DOHH2 (cell line): ENCODE results near the gene IGSF3.

Experiments
- H3F3A ChIP-seq: fragments of 200-600 bp; sonication (generic), shearing (Covaris generic); 2 replicates; pipeline ENCODE4 v1.6.0; 2016; ENCODE audit warnings: antibody characterized with exemption, mild to moderate bottlenecking; ENCODE audit not compliant: control insufficient read depth, insufficient read depth
- H3K27ac ChIP-seq: fragments of 200-600 bp; sonication (generic); 2 replicates; pipeline ENCODE4 v1.5.1; 2014; ENCODE audit warnings: low read depth, mild to moderate bottlenecking, low read length, moderate library complexity
- H3K27me3 ChIP-seq: fragments of 200-600 bp; sonication (generic); 2 replicates; pipeline ENCODE4 v1.6.1; 2014; ENCODE audit warnings: mild to moderate bottlenecking, low read length, mixed read lengths; ENCODE audit not compliant: control insufficient read depth
- H3K36me3 ChIP-seq: fragments of 200-600 bp; sonication (generic); 2 replicates; pipeline ENCODE4 v1.6.1; 2014; ENCODE audit warnings: mild to moderate bottlenecking, low read length, moderate library complexity, mixed read lengths; ENCODE audit not compliant: control insufficient read depth
- H3K4me1 ChIP-seq: fragments of 200-600 bp; sonication (generic); 2 replicates; pipeline ENCODE4 v1.6.1; 2014; ENCODE audit warnings: mild to moderate bottlenecking, low read length, mixed read lengths; ENCODE audit not compliant: control insufficient read depth
- H3K4me2 ChIP-seq: fragments of 200-600 bp; sonication (generic); 2 replicates; pipeline ENCODE4 v1.6.0; 2014; ENCODE audit warnings: mild to moderate bottlenecking, low read length, moderate library complexity
- H3K4me3 ChIP-seq: fragments of 200-600 bp; sonication (generic); 2 replicates; pipeline ENCODE4 v1.5.1; 2014; ENCODE audit warnings: mild to moderate bottlenecking, low read length, mixed read lengths
- H3K79me2 ChIP-seq: fragments of 200-600 bp; sonication (generic); 2 replicates; pipeline ENCODE4 v1.6.1; 2014; ENCODE audit warnings: mild to moderate bottlenecking, low read length, mixed read lengths; ENCODE audit not compliant: control insufficient read depth
- H3K9me2 ChIP-seq: fragments of 200-600 bp; sonication (generic); replicated peaks from 2 replicates; pipeline ENCODE4 v1.6.1; 2014; ENCODE audit warnings: mild to moderate bottlenecking, low read length, mixed read lengths; ENCODE audit not compliant: control insufficient read depth
- H3K9me3 ChIP-seq: fragments of 200-600 bp; sonication (generic); 2 replicates; pipeline ENCODE4 v1.6.1; 2014; ENCODE audit warnings: antibody characterized with exemption, low read length, mixed read lengths; ENCODE audit not compliant: control insufficient read depth, insufficient read depth
- H4K20me1 ChIP-seq: fragments of 200-600 bp; sonication (generic); 2 replicates; pipeline ENCODE4 v1.6.0; 2014; ENCODE audit warnings: low read depth, mild to moderate bottlenecking, antibody characterized with exemption, low read length, moderate library complexity; ENCODE audit not compliant: control insufficient read depth, insufficient read depth
- EZH2phosphoT487 ChIP-seq: fragments of 200-600 bp; sonication (generic); IDR thresholded peaks from 2 replicates; pipeline ENCODE4 v1.6.1; 2017; ENCODE audit warnings: borderline replicate concordance, mild to moderate bottlenecking, antibody characterized with exemption, low read length, moderate library complexity, mixed read lengths
- TF ChIP-seq, protein P1 (sequence below): fragments of 200-600 bp; sonication (generic); IDR thresholded peaks from one replicate; pipeline ENCODE4 v1.5.1; 2014; ENCODE audit warnings: antibody characterized with exemption, mild to moderate bottlenecking, low read depth, low read length; ENCODE audit not compliant: poor library complexity, severe bottlenecking

IGSF3 gene

GRCh38 chr1:116668277-116668676, 744 bp upstream of the IGSF3 start:
- no peaks in the 10 kb centered on the region for H3K9me2 ChIP-seq
- H4K20me1 ChIP-seq = no peaks in the 10 kb centered on the region
- no peaks in the 10 kb centered on the region for H3K4me1 ChIP-seq
- TF ChIP-seq EZH2phosphoT487 = no peak
- TF ChIP-seq, protein P1, sequence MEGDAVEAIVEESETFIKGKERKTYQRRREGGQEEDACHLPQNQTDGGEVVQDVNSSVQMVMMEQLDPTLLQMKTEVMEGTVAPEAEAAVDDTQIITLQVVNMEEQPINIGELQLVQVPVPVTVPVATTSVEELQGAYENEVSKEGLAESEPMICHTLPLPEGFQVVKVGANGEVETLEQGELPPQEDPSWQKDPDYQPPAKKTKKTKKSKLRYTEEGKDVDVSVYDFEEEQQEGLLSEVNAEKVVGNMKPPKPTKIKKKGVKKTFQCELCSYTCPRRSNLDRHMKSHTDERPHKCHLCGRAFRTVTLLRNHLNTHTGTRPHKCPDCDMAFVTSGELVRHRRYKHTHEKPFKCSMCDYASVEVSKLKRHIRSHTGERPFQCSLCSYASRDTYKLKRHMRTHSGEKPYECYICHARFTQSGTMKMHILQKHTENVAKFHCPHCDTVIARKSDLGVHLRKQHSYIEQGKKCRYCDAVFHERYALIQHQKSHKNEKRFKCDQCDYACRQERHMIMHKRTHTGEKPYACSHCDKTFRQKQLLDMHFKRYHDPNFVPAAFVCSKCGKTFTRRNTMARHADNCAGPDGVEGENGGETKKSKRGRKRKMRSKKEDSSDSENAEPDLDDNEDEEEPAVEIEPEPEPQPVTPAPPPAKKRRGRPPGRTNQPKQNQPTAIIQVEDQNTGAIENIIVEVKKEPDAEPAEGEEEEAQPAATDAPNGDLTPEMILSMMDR = no peak
- no peaks in the 10 kb centered on the region for H3F3A ChIP-seq
- no peaks in the 10 kb centered on the region for H3K9me3 ChIP-seq
- no peak overlapping the region for H3K4me2 ChIP-seq
- peaks cover 34% of the 10 kb centered on the region for H3K27me3 ChIP-seq
- H3K36me3 ChIP-seq = no peaks in the 10 kb centered on the region
- H3K79me2 ChIP-seq = no peaks in the 10 kb centered on the region
- no peak overlapping the region for H3K27ac ChIP-seq
- H3K4me3 ChIP-seq = no peak overlapping the region

DNA sequence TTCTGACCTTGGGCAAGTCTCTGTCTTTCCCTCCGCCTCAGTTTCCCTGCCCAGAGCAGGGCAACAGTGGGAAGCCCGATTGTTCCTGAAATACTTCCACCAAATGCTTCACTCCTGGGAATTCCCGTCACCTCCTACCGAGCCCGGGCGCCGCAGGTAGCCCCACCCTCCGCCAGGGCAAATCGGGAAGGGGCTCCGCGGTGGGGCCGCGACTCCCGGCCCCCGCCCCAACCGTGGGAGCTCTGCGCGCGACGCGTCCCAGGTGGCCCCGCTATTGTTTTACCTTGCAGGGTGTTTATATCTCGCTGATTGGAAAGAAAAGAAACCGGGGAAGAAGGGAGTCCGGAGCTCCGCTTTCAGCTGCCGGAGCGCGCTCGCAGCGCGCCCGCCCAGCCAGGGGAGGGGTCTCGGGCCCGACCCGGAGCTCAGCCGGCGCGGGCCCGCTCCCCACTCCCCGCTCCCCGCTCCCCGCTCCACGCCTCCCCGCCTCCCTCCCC, 407 bp downstream of the IGSF3 start:
- Histone ChIP-seq H3K36me3 (no peaks in the 10 kb centered on the region), H3K9me2 (no peaks in the 10 kb centered on the region), H3K27me3 (peaks cover 34% of the 10 kb centered on the region), H3K27ac (no peak overlapping the region), H3K4me3 (no peak overlapping the region), H3K4me2 (no peak overlapping the region), H3K4me1 (no peaks in the 10 kb centered on the region), H4K20me1 (no peaks in the 10 kb centered on the region), H3K79me2 (no peaks in the 10 kb centered on the region), H3F3A (no peaks in the 10 kb centered on the region), H3K9me3 (no peaks in the 10 kb centered on the region)
- no peak for TF ChIP-seq EZH2phosphoT487
- TF ChIP-seq, protein P1 = no peak

- TF ChIP-seq, protein P1 = no peak
- no peak for TF ChIP-seq EZH2phosphoT487
- Histone ChIP-seq H4K20me1 (no peaks in the 10 kb centered on the region), H3K4me3 (no peak overlapping the region)
Observed at GRCh38 chr1:116666187-116667077, 1.1 kb downstream of the IGSF3 start.

More at GRCh38 chr1:116666187-116667077, 1.1 kb downstream of the IGSF3 start:
- Histone ChIP-seq H3K4me2 (no peak overlapping the region), H3K4me1 (no peaks in the 10 kb centered on the region), H3K27ac (no peak overlapping the region), H3K36me3 (no peaks in the 10 kb centered on the region), H3K9me3 (no peaks in the 10 kb centered on the region), H3K9me2 (no peaks in the 10 kb centered on the region), H3K79me2 (no peaks in the 10 kb centered on the region), H3F3A (no peaks in the 10 kb centered on the region), H3K27me3 (peaks cover 34% of the 10 kb centered on the region)
